Neural cell (in vitro differentiated cells): ENCODE measurements around the gene CPAMD8.

Source experiments
- CTCF ChIP-seq: fragments of 450-650 bp; IDR thresholded peaks from 2 replicates; pipeline ENCODE4 v1.5.1; 2014; ENCODE audit warnings: antibody characterized with exemption, mild to moderate bottlenecking, moderate library complexity; ENCODE audit not compliant: poor library complexity, severe bottlenecking
- MXI1 ChIP-seq: fragments of 450-650 bp; conservative IDR thresholded peaks from 2 replicates; pipeline ENCODE4 v1.6.1; 2014; ENCODE audit warnings: antibody characterized with exemption, mild to moderate bottlenecking; ENCODE audit not compliant: poor library complexity, severe bottlenecking
- POLR2AphosphoS5 ChIP-seq: IDR thresholded peaks from 2 replicates; pipeline ENCODE4 v1.6.1; 2012

GRCh38 chr19:16851031-16851712, 175.4 kb downstream of the CPAMD8 start:
- TF ChIP-seq CTCF, result no peak
- TF ChIP-seq MXI1, result no peak
- TF ChIP-seq POLR2AphosphoS5, result no peak
